Measurements from ENCODE around the gene APLP1.

The APLP1 gene

DNA sequence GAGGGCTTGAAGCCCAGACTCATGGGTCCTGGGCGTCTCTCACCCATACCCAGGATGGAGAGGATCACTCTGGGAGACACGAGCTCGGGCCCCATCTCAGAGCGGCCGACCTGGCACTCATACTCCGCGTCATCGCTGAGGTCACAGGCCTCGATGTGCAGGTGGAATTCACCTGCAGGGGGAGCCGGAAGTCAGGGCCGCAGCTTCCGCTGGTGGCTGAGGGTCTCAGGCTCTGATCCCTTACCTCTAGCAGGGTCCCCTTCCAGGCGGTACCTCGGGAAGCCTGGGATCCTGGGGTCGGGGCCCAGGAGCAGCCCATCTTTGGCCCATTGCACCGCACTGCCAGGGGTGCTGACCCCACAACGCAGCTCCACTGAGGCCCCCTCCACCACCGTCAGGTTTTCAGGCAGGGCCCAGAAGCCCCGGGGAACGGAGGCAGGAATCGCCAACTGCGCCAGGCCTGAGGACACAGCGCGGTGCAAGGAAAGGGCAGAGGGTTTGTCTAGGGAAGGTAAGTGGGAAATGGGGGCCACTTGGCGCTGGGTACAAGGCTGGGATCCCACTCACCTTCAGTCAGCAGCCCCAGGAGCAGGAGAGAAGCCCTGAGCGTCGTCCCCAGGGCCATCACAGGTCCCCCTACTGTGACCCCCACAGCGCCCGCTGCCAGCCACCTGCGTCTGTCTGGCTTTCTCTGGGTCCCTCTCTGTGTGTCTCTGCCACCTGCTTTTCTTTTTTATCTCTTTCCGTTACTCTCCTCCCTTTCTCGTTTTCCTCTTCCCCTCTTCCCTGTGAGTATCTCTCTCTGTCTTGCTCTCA is 17.0 kb upstream of the APLP1 start:
- CTCF ChIA-PET = interaction anchor here (0.6 to 0.7 kb wide), 3 partner anchors 18 to 640 kb away, joined by 3 to 8 read pairs (median 5); no protein-coding TSS in a partner anchor
- no peak for DNase-seq (ENCODE audit: low spot score)

DNA sequence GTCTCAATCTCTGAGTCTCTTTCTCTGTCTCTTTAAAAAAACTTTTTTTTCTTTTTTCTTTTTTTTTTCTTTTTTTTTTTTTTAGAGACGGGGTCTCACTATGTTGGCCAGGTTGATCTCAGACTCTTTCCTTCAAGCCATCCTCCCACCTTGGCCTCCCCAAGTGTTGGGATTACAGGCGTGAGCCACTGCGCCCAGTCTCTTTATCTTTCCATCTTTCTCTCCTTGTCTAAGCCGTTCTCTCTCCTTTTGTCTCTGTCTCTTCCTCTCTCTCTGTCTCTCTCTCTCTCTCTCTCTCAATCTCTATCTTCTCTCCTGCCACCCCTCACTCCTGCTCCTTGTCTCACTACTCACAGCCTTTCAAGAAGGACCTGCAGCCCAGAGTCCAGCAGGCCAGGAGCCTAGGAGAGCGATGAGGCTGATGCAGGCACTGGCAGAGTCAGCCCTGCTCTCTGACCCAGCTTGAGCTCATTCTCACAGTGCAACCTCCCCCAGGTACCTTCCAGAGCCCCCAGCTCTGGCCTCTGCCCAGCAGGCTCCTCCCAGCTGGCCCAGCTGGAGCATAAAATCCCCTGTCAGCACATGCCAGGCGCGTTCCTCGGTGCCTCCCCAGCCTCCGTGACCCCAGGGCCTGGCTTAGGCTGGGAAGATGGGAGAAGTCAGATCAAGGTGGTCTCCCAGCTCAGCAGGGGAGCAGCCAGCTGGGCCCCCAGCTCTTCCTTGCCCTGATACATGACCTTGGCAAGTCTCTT is 16.2 kb upstream of the APLP1 start, which contains the start of gene NPHS1:
Gene NPHS1 (minus strand): TSS at position 476 of the 752 bp plus-strand sequence. CDS start 667 bp downstream, outside the sequence.
- POLR2A ChIA-PET (ENCODE audit: low non-redundant PET) = no interaction called here
- no peak within 1 kb of the TSS for H3K27ac ChIP-seq
- CTCF ChIA-PET = no interaction called here
- DNase-seq (ENCODE audit: low spot score) = no peak
- TF ChIP-seq, protein P1, sequence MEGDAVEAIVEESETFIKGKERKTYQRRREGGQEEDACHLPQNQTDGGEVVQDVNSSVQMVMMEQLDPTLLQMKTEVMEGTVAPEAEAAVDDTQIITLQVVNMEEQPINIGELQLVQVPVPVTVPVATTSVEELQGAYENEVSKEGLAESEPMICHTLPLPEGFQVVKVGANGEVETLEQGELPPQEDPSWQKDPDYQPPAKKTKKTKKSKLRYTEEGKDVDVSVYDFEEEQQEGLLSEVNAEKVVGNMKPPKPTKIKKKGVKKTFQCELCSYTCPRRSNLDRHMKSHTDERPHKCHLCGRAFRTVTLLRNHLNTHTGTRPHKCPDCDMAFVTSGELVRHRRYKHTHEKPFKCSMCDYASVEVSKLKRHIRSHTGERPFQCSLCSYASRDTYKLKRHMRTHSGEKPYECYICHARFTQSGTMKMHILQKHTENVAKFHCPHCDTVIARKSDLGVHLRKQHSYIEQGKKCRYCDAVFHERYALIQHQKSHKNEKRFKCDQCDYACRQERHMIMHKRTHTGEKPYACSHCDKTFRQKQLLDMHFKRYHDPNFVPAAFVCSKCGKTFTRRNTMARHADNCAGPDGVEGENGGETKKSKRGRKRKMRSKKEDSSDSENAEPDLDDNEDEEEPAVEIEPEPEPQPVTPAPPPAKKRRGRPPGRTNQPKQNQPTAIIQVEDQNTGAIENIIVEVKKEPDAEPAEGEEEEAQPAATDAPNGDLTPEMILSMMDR (conservative IDR thresholded peaks at IDR 0.05; ENCODE audit: low read depth) = no peak

More for the DNA sequence above, 17.0 kb upstream of the APLP1 start:
- no peak overlapping the region for H3K27ac ChIP-seq
- POLR2A ChIA-PET (ENCODE audit: low non-redundant PET) = no interaction called here
- TF ChIP-seq, protein P1 (conservative IDR thresholded peaks at IDR 0.05; ENCODE audit: low read depth) = no peak

DNA sequence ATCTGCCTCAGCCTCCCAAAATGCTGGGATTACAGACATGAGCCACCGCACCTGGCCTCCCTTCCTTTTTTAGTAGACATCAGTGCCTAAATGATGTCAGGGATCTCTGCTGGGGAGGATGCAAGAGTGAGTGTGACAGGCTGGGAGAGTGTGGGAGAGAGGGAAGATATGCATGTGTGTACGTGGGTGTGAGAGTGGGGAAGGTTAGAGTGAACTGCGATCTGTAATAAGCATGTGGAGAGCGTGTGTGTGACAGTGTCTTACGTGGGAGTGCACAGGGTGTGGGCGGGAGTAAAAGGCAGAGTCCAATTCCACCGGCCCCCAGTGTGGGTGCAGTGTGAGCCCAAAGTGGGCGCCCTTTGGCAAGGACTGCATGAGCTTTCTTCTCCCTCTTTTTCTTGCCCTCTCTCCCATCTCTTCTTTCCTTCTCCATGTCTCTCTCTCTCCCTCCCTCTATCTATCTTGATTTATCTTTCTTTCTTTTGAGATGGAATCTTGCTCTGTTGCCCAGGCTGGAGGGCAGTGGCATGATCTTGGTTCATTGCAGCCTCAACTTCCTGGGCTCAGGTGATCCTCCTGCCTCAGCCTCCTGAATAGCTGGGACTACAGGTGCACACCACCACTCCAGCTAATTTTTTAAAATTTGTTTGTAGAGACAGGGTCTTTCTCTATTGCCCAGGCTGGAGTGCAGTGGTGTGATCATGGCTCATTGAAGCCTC is 15.2 kb upstream of the APLP1 start:
- H3K27ac ChIP-seq = no peak overlapping the region
- DNase-seq (ENCODE audit: low spot score) = no peak
- ChIA-PET CTCF (interaction anchor here (0.6 kb wide), 1 partner anchor 73 kb away, joined by 4 read pairs; no protein-coding TSS in a partner anchor), POLR2A (ENCODE audit: low non-redundant PET) (no interaction called here)
- TF ChIP-seq, protein P1 (conservative IDR thresholded peaks at IDR 0.05; ENCODE audit: low read depth) = no peak

DNA sequence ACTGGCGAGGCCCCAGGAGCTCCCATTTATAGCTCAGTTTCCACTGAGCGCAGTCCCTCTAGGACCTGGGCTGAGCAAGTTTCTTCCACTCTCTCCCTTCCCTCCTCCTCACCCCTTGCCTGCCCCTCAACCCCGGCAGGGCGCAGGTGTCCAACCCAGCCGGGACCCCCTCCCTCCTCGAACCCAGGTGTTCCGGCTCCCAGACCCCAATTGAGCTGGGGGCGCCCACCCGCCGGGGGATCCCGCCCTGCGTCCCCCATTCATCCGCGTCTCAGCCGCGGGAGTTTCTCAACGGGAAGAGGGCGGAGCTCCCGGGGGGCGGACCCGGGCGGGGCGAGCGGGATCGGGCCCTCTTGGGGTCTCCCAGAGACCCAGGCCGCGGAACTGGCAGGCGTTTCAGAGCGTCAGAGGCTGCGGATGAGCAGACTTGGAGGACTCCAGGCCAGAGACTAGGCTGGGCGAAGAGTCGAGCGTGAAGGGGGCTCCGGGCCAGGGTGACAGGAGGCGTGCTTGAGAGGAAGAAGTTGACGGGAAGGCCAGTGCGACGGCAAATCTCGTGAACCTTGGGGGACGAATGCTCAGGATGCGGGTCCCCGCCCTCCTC is 11.7 kb upstream of the APLP1 start, which contains the start of gene KIRREL2:
Gene KIRREL2 (plus strand): TSS at position 366 of the 604 bp plus-strand sequence. CDS start 209 bp downstream, at position 575.
- POLR2A ChIA-PET (ENCODE audit: low non-redundant PET) = no interaction called here
- DNase-seq (ENCODE audit: low spot score) = no peak
- CTCF ChIA-PET = interaction anchor here (0.6 to 1.3 kb wide), 2 partner anchors 23 to 173 kb away, joined by 5 to 8 read pairs; no protein-coding TSS in a partner anchor
- TF ChIP-seq, protein P1 (conservative IDR thresholded peaks at IDR 0.05; ENCODE audit: low read depth) = no peak
- H3K27ac ChIP-seq = no peak within 1 kb of the TSS

DNA sequence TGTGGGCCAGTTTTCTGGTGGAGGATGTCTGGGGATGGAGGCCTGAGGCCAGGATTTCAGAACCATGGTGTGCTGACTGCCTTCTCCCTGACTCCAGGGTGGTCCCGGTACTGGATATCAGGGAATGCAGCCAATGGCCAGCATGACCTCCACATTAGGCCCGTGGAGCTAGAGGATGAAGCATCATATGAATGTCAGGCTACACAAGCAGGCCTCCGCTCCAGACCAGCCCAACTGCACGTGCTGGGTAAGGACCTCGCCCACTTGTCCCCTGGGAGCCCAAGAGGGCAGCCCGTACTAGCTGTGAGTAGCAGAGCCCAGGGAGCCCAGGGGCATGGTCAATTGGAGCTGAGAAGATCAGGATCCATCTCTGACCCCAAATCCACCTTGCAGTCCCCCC is 10.1 kb upstream of the APLP1 start:
- no peak for DNase-seq (ENCODE audit: low spot score)
- POLR2A ChIA-PET (ENCODE audit: low non-redundant PET) = no interaction called here
- CTCF ChIA-PET = no interaction called here
- H3K27ac ChIP-seq = no peak overlapping the region
- TF ChIP-seq, protein P1 (conservative IDR thresholded peaks at IDR 0.05; ENCODE audit: low read depth) = no peak

All from RWPE1 (cell line).